HL-60 (cell line): ENCODE results near the gene PARP12.
A peak's percentile ranks its signal among the peaks of the same experiment; 100 is the strongest.

ENCODE experiments used
- DNase-seq, 2 experiments: peaks; one replicate each; pipeline ENCODE4 v3.0.0-alpha.2; 2010 to 2020; ENCODE audit warnings: low read depth in 1 of 2, low spot score in 1 of 2
- H3K27ac ChIP-seq: fragments of 250-450 bp; sonication (Bioruptor Pico); replicated peaks from 2 replicates; pipeline ENCODE4 v1.5.1; 2020; ENCODE audit warnings: mild to moderate bottlenecking, moderate library complexity
- H3K27me3 ChIP-seq: fragments of 250-450 bp; sonication (Bioruptor Pico); 2 replicates; pipeline ENCODE4 v1.5.1; 2021; ENCODE audit warnings: mild to moderate bottlenecking, moderate library complexity; ENCODE audit not compliant: insufficient read depth, poor library complexity, severe bottlenecking
- H3K4me3 ChIP-seq: replicated peaks from 2 replicates; pipeline ENCODE4 v1.5.1; 2011; ENCODE audit warnings: mild to moderate bottlenecking, control low read depth, low read length; ENCODE audit not compliant: insufficient read depth
- CTCF ChIP-seq: IDR thresholded peaks from one replicate; pipeline ENCODE4 v1.5.1; 2011; ENCODE audit warnings: low read length, control low read depth, inconsistent platforms; ENCODE audit not compliant: insufficient read depth
- GABPA ChIP-seq: IDR thresholded peaks from 2 replicates; pipeline ENCODE4 v1.6.1; 2012; ENCODE audit warnings: low read depth
- POLR2AphosphoS5 ChIP-seq: IDR thresholded peaks from 2 replicates; pipeline ENCODE4 v1.6.1; 2012; ENCODE audit warnings: low read depth
- SPI1 ChIP-seq: IDR thresholded peaks from 2 replicates; pipeline ENCODE4 v1.6.1; 2012; ENCODE audit warnings: low read depth, mild to moderate bottlenecking, borderline replicate concordance
- TF ChIP-seq, protein P1 (sequence below): IDR thresholded peaks from 2 replicates; pipeline ENCODE4 v1.6.1; 2012; ENCODE audit warnings: low read depth; ENCODE audit not compliant: insufficient replicate concordance

PARP12 gene

DNA sequence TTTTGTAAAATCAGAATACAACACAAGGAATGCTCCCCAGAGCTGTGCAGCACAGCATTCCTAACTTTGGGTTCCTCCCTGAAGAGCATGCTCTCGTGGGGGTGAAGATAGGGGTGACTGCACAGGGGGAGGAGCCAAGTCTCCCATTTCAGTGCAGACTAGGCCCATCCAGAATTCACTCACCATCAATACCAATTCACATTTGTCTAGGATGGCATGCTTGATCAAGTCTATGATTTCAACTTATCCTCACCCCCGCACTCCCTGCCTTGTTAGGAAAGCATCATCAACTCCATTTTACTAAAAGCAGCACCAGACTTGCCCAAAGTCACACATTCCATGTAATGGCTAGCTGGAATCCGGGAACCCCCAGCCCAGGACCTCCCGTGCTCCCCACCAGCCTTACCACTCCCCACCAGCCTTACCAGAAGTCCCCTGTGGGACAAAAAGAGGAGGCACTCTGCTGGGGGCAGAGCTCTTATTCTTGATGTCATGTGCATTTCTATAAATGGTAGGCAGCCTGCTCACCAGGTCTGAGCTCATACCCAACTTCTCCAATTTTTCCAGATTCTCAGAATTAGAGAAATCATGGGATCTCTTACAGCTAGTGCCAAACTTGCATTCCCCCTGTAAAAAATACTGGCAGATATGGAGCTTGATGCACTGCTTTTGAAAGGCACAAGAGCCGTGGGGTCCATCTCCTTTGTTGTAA, 6.2 kb downstream of the PARP12 start:
- Histone ChIP-seq H3K27ac (no peak overlapping the region), H3K27me3 (peaks cover 1% of the 10 kb centered on the region), H3K4me3 (no peak overlapping the region)
- TF ChIP-seq, protein P1, sequence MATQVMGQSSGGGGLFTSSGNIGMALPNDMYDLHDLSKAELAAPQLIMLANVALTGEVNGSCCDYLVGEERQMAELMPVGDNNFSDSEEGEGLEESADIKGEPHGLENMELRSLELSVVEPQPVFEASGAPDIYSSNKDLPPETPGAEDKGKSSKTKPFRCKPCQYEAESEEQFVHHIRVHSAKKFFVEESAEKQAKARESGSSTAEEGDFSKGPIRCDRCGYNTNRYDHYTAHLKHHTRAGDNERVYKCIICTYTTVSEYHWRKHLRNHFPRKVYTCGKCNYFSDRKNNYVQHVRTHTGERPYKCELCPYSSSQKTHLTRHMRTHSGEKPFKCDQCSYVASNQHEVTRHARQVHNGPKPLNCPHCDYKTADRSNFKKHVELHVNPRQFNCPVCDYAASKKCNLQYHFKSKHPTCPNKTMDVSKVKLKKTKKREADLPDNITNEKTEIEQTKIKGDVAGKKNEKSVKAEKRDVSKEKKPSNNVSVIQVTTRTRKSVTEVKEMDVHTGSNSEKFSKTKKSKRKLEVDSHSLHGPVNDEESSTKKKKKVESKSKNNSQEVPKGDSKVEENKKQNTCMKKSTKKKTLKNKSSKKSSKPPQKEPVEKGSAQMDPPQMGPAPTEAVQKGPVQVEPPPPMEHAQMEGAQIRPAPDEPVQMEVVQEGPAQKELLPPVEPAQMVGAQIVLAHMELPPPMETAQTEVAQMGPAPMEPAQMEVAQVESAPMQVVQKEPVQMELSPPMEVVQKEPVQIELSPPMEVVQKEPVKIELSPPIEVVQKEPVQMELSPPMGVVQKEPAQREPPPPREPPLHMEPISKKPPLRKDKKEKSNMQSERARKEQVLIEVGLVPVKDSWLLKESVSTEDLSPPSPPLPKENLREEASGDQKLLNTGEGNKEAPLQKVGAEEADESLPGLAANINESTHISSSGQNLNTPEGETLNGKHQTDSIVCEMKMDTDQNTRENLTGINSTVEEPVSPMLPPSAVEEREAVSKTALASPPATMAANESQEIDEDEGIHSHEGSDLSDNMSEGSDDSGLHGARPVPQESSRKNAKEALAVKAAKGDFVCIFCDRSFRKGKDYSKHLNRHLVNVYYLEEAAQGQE, result no peak
- no peak for TF ChIP-seq POLR2AphosphoS5
- no peak for TF ChIP-seq GABPA
- TF ChIP-seq SPI1, result no peak
- no peak for TF ChIP-seq CTCF
- DNase-seq, result no peak

DNA sequence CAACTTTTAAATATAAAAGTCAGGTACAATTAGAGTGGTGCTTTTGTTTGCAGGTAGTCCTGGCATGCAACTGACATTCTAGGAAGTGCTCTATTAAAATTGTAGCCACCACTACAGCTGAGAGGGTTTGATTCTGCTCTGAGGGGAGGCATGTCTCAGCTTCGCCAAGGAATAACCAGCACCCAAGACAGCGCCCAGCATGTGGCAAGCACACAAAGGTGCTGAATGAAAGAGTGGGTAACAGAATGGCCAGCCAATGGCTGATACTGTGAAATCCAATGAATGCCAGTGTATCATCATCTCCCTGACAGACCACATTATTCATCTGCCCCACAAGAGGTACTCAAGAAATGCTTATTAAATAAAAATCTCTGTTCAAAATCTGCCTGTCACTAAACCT, 6.9 kb downstream of the PARP12 start:
- Histone ChIP-seq H3K27me3 (no peaks in the 10 kb centered on the region), H3K27ac (no peak overlapping the region), H3K4me3 (no peak overlapping the region)
- no peak for DNase-seq
- TF ChIP-seq, protein P1, result peak; percentile 28
- no peak for TF ChIP-seq POLR2AphosphoS5

GRCh38 chr7:140054751-140055150, 8.0 kb downstream of the PARP12 start:
- Histone ChIP-seq H3K27ac (no peak overlapping the region), H3K27me3 (no peaks in the 10 kb centered on the region), H3K4me3 (no peak overlapping the region)
- no peak for TF ChIP-seq GABPA
- TF ChIP-seq, protein P1, result no peak
- TF ChIP-seq SPI1, result no peak
- no peak for TF ChIP-seq POLR2AphosphoS5
- no peak for TF ChIP-seq CTCF
- DNase-seq, result no peak
